H9 (cell line): ENCODE results near the gene ZC3HAV1L. TPM values are rescaled to one million over a fixed set of nuclear protein-coding genes. Genes with fewer than 3 reads are reported as not detected.

ENCODE experiments used
- DNase-seq: peaks from one replicate; pipeline ENCODE4 v3.0.0-alpha.2; 2017
- H2AFZ ChIP-seq: one replicate; pipeline ENCODE4 v1.6.1; 2013; ENCODE audit warnings: mild to moderate bottlenecking, low read length, control low read depth, moderate library complexity
- H2AK5ac ChIP-seq: 2 replicates; pipeline ENCODE4 v1.6.1; 2013; ENCODE audit warnings: low read length, control low read depth, mixed read lengths; ENCODE audit not compliant: insufficient read length
- H2BK120ac ChIP-seq: one replicate; pipeline ENCODE4 v1.6.1; 2013; ENCODE audit warnings: low read depth, mild to moderate bottlenecking, low read length, control low read depth, inconsistent platforms; ENCODE audit not compliant: poor library complexity, severe bottlenecking
- H2BK12ac ChIP-seq: 2 replicates; pipeline ENCODE4 v1.6.1; 2013; ENCODE audit warnings: low read length, control low read depth, mixed read lengths, low read depth; ENCODE audit not compliant: insufficient read length
- H2BK15ac ChIP-seq: 2 replicates; pipeline ENCODE4 v1.6.1; 2013; ENCODE audit warnings: low read depth, low read length, control low read depth
- H2BK20ac ChIP-seq: one replicate; pipeline ENCODE4 v1.6.1; 2013; ENCODE audit warnings: low read depth, mild to moderate bottlenecking, low read length, control low read depth, inconsistent platforms; ENCODE audit not compliant: poor library complexity, severe bottlenecking
- H2BK5ac ChIP-seq: 2 replicates; pipeline ENCODE4 v1.6.1; 2013; ENCODE audit warnings: low read length, control low read depth, mixed read lengths; ENCODE audit not compliant: insufficient read length
- H3K14ac ChIP-seq: 2 replicates; pipeline ENCODE4 v1.6.1; 2013; ENCODE audit warnings: low read length, control low read depth; ENCODE audit not compliant: insufficient read depth
- H3K18ac ChIP-seq: 2 replicates; pipeline ENCODE4 v1.6.1; 2013; ENCODE audit warnings: low read depth, mild to moderate bottlenecking, mixed read lengths, low read length, control low read depth; ENCODE audit not compliant: insufficient read length
- H3K23ac ChIP-seq: 2 replicates; pipeline ENCODE4 v1.6.1; 2013; ENCODE audit warnings: low read length, control low read depth, mixed read lengths, low read depth; ENCODE audit not compliant: insufficient read length
- H3K23me2 ChIP-seq: 2 replicates; pipeline ENCODE4 v1.6.1; 2013; ENCODE audit warnings: low read depth, mild to moderate bottlenecking, mixed read lengths, low read length, control low read depth; ENCODE audit not compliant: insufficient read length, poor library complexity, severe bottlenecking
- H3K27ac ChIP-seq: 2 replicates; pipeline ENCODE4 v1.5.1; 2013; ENCODE audit warnings: low read length, control low read depth, mixed read lengths, low read depth; ENCODE audit not compliant: insufficient read length
- H3K27me3 ChIP-seq: 2 replicates; pipeline ENCODE4 v1.6.1; 2013; ENCODE audit warnings: low read length, control low read depth, inconsistent platforms; ENCODE audit not compliant: insufficient read depth
- H3K4ac ChIP-seq: 2 replicates; pipeline ENCODE4 v1.6.1; 2013; ENCODE audit warnings: low read depth, mild to moderate bottlenecking, control low read depth, inconsistent platforms, low read length, moderate library complexity
- H3K4me1 ChIP-seq: 2 replicates; pipeline ENCODE4 v1.6.1; 2013; ENCODE audit warnings: low read length, control low read depth, inconsistent platforms; ENCODE audit not compliant: insufficient read depth
- H3K4me2 ChIP-seq: 2 replicates; pipeline ENCODE4 v1.6.1; 2013; ENCODE audit warnings: low read length, control low read depth, mixed read lengths; ENCODE audit not compliant: insufficient read length, insufficient read depth
- H3K56ac ChIP-seq: 2 replicates; pipeline ENCODE4 v1.6.1; 2013; ENCODE audit warnings: low read depth, mild to moderate bottlenecking, mixed read lengths, low read length, control low read depth; ENCODE audit not compliant: insufficient read length
- H3K79me1 ChIP-seq: 2 replicates; pipeline ENCODE4 v1.6.1; 2013; ENCODE audit warnings: low read depth, mild to moderate bottlenecking, moderate library complexity, low read length, control low read depth, inconsistent platforms; ENCODE audit not compliant: insufficient read depth, poor library complexity, severe bottlenecking
- H3K79me2 ChIP-seq: 2 replicates; pipeline ENCODE4 v1.6.1; 2013; ENCODE audit warnings: low read length, control low read depth, inconsistent platforms; ENCODE audit not compliant: insufficient read depth
- H3K9ac ChIP-seq: 2 replicates; pipeline ENCODE4 v1.6.1; 2013; ENCODE audit warnings: low read length, control low read depth, mixed read lengths; ENCODE audit not compliant: insufficient read length; ENCODE audit errors: extremely low read depth
- H3K9me3 ChIP-seq: one replicate; pipeline ENCODE4 v1.6.1; 2013; ENCODE audit warnings: low read depth, low read length, inconsistent platforms; ENCODE audit not compliant: control insufficient read depth
- H3T11ph ChIP-seq: one replicate; pipeline ENCODE4 v1.6.1; 2013; ENCODE audit warnings: mild to moderate bottlenecking, low read length, control low read depth, inconsistent platforms
- H4K20me1 ChIP-seq: one replicate; pipeline ENCODE4 v1.6.1; 2013; ENCODE audit not compliant: control insufficient read depth, insufficient read length, insufficient read depth
- H4K5ac ChIP-seq: 2 replicates; pipeline ENCODE4 v1.6.1; 2013; ENCODE audit warnings: low read depth, mild to moderate bottlenecking, mixed read lengths, low read length, control low read depth; ENCODE audit not compliant: insufficient read length
- H4K8ac ChIP-seq: replicated peaks from 2 replicates; pipeline ENCODE4 v1.6.1; 2013; ENCODE audit warnings: low read length, control low read depth, mixed read lengths, low read depth; ENCODE audit not compliant: insufficient read length
- H4K91ac ChIP-seq: 2 replicates; pipeline ENCODE4 v1.6.1; 2013; ENCODE audit warnings: low read depth, mild to moderate bottlenecking, moderate library complexity, mixed read lengths, low read length, control low read depth; ENCODE audit not compliant: insufficient read length
- H3K27ac Mint-ChIP-seq, 3 experiments: 2 replicates in 2 of 3; 3 replicates in 1 of 3; pipeline ENCODE4 v1.8.0; 2020 to 2021; ENCODE audit warnings: mixed read lengths in 3 of 3, mild to moderate bottlenecking in 1 of 3, moderate library complexity in 1 of 3
- H3K27me3 Mint-ChIP-seq: 2 replicates; pipeline ENCODE4 v1.8.0; 2021; ENCODE audit warnings: low read depth, mild to moderate bottlenecking, moderate library complexity, mixed read lengths
- H3K36me3 Mint-ChIP-seq, 3 experiments: 2 replicates in 2 of 3; 3 replicates in 1 of 3; pipeline ENCODE4 v1.8.0; 2020 to 2021; ENCODE audit warnings: low read depth in 3 of 3, mixed read lengths in 3 of 3; ENCODE audit not compliant: insufficient read depth in 1 of 3
- H3K4me1 Mint-ChIP-seq, 2 experiments: 2 replicates each; pipeline ENCODE4 v1.8.0; 2020; ENCODE audit warnings: mixed read lengths in 2 of 2
- H3K4me3 Mint-ChIP-seq, 2 experiments: 2 replicates in 1 of 2; 3 replicates in 1 of 2; pipeline ENCODE4 v1.8.0; 2020 to 2021; ENCODE audit warnings: mild to moderate bottlenecking in 2 of 2, mixed read lengths in 2 of 2, moderate library complexity in 1 of 2
- H3K9me3 Mint-ChIP-seq, 2 experiments: 2 replicates in 1 of 2; 3 replicates in 1 of 2; pipeline ENCODE4 v1.8.0; 2020; ENCODE audit warnings: mild to moderate bottlenecking in 2 of 2, mixed read lengths in 2 of 2, moderate library complexity in 1 of 2
- CTCF ChIP-seq: fragments of 200-600 bp; sonication (generic); conservative IDR thresholded peaks from 3 replicates; pipeline ENCODE4 v1.8.0; 2021; ENCODE audit warnings: antibody characterized with exemption, mild to moderate bottlenecking
- WGBS: extraction: QIAGEN DNeasy Blood & Tissue Kit; methylation state at CpG from one replicate; pipeline ENCODE4 v1.1.7; 2013; ENCODE audit warnings: missing lambda C conversion rate, low lambda C conversion rate, mixed read lengths; ENCODE audit not compliant: insufficient read length; ENCODE audit errors: extremely low coverage; 5-methylcytosine and 5-hydroxymethylcytosine counted together
- total RNA-seq: library from RNA; stranded (reverse); gene quantifications from 2 replicates; pipeline ENCODE4 v1.2.1, GENCODE V29; 2021

The ZC3HAV1L gene
- total RNA-seq, 1 experiment from 2014 or later: not detected

GRCh38 chr7:139049936-139050335 is 14.1 kb upstream of the ZC3HAV1L start:
- no peak overlapping the region for H2BK120ac ChIP-seq
- no peaks in the 10 kb centered on the region for H3K23me2 ChIP-seq
- Mint-ChIP-seq H3K27ac (no peak overlapping the region; a peak in 1 of 7 replicates), H3K27me3 (no peaks in the 10 kb centered on the region), H3K9me3 (no peaks in the 10 kb centered on the region), H3K36me3 (peaks cover 2 to 50% (median 10%) of the 10 kb centered on the region in 3 experiments; a peak in 6 of 7 replicates), H3K4me3 (no peak overlapping the region), H3K4me1 (no peaks in the 10 kb centered on the region; a peak in 2 of 4 replicates)
- H4K20me1 ChIP-seq: no peaks in the 10 kb centered on the region
- no peak overlapping the region for H3K4me2 ChIP-seq
- H2BK20ac ChIP-seq: no peak overlapping the region
- no peak overlapping the region for H2AFZ ChIP-seq
- H4K5ac ChIP-seq: no peak overlapping the region
- no peaks in the 10 kb centered on the region for H3K9me3 ChIP-seq
- no peaks in the 10 kb centered on the region; the same call in 1 of the 2 replicates for H3K4me1 ChIP-seq
- no peaks in the 10 kb centered on the region for H3K27me3 ChIP-seq
- no peak overlapping the region for H2BK15ac ChIP-seq
- H2BK12ac ChIP-seq: no peak overlapping the region
- WGBS: no CpG with 5 or more reads among the region's 1 CpG
- no peak overlapping the region for H3K27ac ChIP-seq
- no peak for TF ChIP-seq CTCF
- H3K23ac ChIP-seq: no peak overlapping the region
- no peak overlapping the region for H3T11ph ChIP-seq
- no peak overlapping the region for H3K56ac ChIP-seq
- no peak for DNase-seq
- no peak overlapping the region for H3K9ac ChIP-seq
- H3K79me2 ChIP-seq: no peaks in the 10 kb centered on the region
- H4K8ac ChIP-seq: no peak overlapping the region
- H3K79me1 ChIP-seq: no peaks in the 10 kb centered on the region
- H3K4ac ChIP-seq: no peak overlapping the region
- H3K18ac ChIP-seq: no peak overlapping the region
- no peak overlapping the region for H4K91ac ChIP-seq
- H2AK5ac ChIP-seq: no peak overlapping the region
- no peak overlapping the region for H3K14ac ChIP-seq
- H2BK5ac ChIP-seq: no peak overlapping the region
